ENCODE data around the gene PGRMC1.
"Not testable (repeated sequence)": the region's sequence is repeated elsewhere in the genome, so short reads cannot be mapped to it uniquely, and the experiment has no call there.

Gene PGRMC1

DNA sequence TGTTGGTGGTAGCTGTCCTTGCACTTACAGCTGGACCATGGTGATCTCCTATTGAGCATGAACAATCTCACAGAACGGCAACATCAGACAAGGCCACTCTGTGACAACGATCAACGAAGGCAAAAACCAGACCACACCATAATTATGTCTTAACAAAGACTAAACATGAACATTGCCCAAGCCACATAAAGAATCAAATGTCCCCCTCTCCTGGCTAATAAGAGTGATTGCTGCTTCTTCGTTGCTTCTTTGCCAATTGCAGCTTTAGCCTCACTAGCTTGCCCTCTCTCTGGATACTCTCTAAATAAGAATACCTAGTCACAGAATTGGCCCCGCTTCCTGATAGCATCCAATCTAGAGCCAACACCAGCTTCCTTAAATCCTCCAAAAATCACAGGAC, 41.5 kb upstream of the PGRMC1 start:
- H3K4me3 ChIP-seq (ENCODE audit: low read depth, low read length) = no peak overlapping the region
- TF ChIP-seq, protein P1, sequence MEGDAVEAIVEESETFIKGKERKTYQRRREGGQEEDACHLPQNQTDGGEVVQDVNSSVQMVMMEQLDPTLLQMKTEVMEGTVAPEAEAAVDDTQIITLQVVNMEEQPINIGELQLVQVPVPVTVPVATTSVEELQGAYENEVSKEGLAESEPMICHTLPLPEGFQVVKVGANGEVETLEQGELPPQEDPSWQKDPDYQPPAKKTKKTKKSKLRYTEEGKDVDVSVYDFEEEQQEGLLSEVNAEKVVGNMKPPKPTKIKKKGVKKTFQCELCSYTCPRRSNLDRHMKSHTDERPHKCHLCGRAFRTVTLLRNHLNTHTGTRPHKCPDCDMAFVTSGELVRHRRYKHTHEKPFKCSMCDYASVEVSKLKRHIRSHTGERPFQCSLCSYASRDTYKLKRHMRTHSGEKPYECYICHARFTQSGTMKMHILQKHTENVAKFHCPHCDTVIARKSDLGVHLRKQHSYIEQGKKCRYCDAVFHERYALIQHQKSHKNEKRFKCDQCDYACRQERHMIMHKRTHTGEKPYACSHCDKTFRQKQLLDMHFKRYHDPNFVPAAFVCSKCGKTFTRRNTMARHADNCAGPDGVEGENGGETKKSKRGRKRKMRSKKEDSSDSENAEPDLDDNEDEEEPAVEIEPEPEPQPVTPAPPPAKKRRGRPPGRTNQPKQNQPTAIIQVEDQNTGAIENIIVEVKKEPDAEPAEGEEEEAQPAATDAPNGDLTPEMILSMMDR (IDR thresholded peaks at IDR 0.05; ENCODE audit: borderline replicate concordance, insufficient read depth, low read depth, low read length) = no peak

DNA sequence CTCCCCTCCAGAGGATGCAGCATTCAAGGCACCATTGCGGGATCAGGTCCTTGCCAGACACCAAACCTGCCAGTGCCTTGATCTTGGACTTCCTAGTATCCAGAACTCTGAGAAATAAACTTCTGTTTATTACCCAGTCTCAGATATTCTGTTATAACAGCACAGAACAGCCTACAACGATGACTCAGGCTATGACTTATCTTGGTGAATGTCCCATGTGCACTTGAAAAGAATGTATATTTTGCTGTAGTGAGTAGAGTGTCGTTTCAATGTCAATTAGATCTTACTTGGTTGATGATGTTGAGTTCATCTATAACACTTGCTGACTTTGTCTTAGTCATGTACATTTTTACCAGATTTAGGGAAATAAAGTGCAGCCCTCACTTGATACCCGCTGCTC, 34.5 kb upstream of the PGRMC1 start:
- TF ChIP-seq, protein P1 (IDR thresholded peaks at IDR 0.05; ENCODE audit: borderline replicate concordance, insufficient read depth, low read depth, low read length) = no peak
- H3K4me3 ChIP-seq (ENCODE audit: low read depth, low read length) = no peak overlapping the region

GRCh38 chrX:119206203-119206602, 29.9 kb upstream of the PGRMC1 start:
- no peak overlapping the region for H3K4me3 ChIP-seq (ENCODE audit: low read depth, low read length)
- TF ChIP-seq, protein P1 (IDR thresholded peaks at IDR 0.05; ENCODE audit: borderline replicate concordance, insufficient read depth, low read depth, low read length) = no peak

GRCh38 chrX:119207483-119207882, 28.6 kb upstream of the PGRMC1 start:
- H3K4me3 ChIP-seq (ENCODE audit: low read depth, low read length) = not testable (repeated sequence)

GRCh38 chrX:119208401-119209057, 27.6 kb upstream of the PGRMC1 start:
- H3K4me3 ChIP-seq (ENCODE audit: low read depth, low read length) = no peak overlapping the region
- TF ChIP-seq, protein P1 (IDR thresholded peaks at IDR 0.05; ENCODE audit: borderline replicate concordance, insufficient read depth, low read depth, low read length) = no peak

DNA sequence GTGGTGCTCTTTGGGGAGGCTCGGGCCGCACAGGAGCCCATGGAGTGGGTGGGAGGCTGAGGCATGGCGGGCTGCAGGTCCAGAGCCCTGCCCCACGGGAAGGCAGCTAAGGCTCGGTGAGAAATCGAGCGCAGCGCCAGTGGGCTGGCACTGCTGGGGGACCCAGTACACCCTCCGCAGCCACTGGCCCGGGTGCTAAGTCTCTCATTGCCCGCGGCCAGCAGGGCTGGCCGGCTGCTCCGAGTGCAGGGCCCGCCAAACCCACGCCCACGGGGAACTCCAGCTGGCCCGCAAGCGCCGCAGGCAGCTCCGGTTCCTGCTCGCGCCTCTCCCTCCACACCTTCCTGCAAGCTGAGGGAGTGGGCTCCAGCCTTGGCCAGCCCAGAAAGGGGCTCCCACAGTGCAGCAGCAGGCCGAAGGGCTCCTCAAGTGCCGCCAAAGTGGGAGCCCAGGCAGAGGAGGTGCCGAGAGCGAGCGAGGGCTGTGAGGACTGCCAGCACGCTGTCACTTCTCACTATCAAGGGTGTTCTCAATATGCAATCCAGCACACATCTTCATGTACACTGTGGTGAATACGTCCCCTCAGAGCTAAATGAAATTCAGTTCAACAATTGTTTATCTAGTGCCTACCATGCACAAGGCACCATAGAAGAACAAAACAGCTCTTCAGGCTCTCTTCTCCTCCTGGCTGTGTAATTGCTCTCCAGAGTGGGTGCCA, 25.0 kb upstream of the PGRMC1 start:
- H3K4me3 ChIP-seq (ENCODE audit: low read depth, low read length) = not testable (repeated sequence)

DNA sequence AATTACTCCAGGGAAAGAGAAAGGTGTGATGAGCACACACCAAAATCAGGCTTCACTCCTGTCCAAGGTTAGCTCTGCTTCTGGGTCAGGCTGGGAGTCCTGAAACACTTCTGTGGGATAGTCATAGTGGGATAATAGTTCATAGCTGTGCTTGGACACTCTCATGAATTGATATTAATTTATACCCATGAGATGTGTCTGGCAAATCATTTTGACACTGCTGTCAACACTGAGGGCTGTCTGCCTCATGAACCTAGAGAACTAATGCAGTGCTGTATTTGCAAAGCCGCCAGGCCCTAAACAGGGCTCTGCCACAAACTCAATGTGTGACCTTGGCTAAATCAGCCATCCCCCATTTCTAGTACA, 24.5 kb upstream of the PGRMC1 start:
- TF ChIP-seq, protein P1 (IDR thresholded peaks at IDR 0.05; ENCODE audit: borderline replicate concordance, insufficient read depth, low read depth, low read length) = no peak

GRCh38 chrX:119218198-119218597, 17.9 kb upstream of the PGRMC1 start:
- no peak overlapping the region for H3K4me3 ChIP-seq (ENCODE audit: low read depth, low read length)
- TF ChIP-seq, protein P1 (IDR thresholded peaks at IDR 0.05; ENCODE audit: borderline replicate concordance, insufficient read depth, low read depth, low read length) = 0 out of 2 replicates have a peak, but pooled peaks have one; percentile 12

More for the DNA sequence above, 24.5 kb upstream of the PGRMC1 start:
- no peak overlapping the region for H3K4me3 ChIP-seq (ENCODE audit: low read depth, low read length)

All from GM12875 (cell line).